Measurements from ENCODE around the gene TCERG1L.
"Not testable (repeated sequence)": the region's sequence is repeated elsewhere in the genome, so short reads cannot be mapped to it uniquely, and the experiment has no call there.

TCERG1L gene

GRCh38 chr10:131083915-131084790 lies 227.4 kb downstream of the TCERG1L start:
- DNase-seq (ENCODE audit: low read depth in 2 of 2), result no peak

- no peak for DNase-seq (ENCODE audit: low read depth in 2 of 2)
Observed at GRCh38 chr10:131082991-131083481, 228.5 kb downstream of the TCERG1L start.

DNA sequence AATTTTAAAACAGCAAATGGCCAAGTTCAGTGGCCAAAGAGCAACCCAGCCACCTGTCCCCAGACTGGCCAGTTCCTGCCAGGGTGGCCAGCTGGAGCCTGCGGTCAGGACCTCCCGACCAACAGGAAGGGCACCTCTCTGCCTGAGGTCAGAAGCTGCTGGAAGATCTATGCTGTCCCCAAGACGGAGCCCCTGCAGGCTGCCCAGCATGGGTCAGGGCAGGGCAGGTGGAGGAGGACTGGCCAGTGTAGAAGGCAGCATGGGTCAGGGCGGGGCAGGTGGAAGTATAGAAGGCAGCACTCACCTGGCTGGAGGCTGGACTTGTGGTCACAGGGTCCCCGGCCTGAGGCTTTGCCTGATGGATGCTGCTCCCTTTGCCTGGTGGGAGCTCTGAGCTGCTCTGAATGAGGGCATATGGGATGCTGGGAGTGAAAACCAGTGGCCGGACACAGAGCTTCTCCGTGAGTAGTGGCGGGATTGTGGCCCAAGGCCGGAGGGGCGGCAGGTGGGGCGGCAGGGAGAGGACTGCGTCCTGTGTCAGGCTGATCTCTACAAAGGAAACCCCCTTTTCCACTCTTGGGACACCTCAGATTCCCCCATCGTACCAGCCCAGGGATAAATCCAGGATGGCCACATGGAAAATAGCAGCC lies 229.2 kb downstream of the TCERG1L start:
- no peak for DNase-seq (ENCODE audit: low read depth in 2 of 2)

DNA sequence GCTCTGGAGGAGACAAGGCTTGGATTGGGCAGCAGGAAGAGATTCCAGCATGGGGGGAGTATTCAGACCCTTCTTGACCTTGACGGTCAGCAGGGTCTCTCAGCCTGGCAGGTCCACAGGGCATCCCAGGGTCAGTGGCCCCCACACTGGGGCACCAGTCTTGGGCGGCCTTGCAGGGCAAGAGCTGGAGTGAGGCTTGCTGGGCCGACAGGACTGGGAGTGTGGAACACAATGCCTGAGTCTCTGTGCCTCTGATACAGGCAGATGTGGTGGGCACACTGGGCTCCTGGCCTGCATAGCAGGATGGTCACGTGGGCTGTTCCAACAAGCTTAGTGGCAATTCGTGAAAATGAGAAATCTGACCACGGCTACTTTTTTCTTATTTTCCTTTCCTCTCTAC lies 229.7 kb downstream of the TCERG1L start:
- no peak for DNase-seq (ENCODE audit: low read depth in 2 of 2)

DNA sequence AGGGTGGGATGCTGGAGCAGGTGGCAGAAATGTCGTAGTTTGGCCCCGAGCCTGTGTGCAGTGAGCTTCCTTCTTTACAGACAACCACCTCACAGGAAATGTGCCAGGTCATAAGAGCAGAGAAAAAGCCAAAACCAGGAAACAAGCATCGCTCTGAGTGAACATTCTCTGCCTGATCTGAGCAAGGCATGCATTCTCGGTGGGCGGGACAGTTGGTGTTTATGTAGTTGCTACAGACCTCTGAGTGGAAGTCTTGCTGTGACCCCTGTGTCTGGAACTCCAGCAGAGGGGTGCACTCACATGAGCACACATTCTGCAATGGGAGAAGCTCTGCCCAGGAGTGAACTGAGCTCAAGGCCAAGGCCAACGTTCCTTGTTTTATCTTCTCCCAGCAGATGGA lies 230.1 kb downstream of the TCERG1L start:
- DNase-seq (ENCODE audit: low read depth in 2 of 2), result no peak

DNA sequence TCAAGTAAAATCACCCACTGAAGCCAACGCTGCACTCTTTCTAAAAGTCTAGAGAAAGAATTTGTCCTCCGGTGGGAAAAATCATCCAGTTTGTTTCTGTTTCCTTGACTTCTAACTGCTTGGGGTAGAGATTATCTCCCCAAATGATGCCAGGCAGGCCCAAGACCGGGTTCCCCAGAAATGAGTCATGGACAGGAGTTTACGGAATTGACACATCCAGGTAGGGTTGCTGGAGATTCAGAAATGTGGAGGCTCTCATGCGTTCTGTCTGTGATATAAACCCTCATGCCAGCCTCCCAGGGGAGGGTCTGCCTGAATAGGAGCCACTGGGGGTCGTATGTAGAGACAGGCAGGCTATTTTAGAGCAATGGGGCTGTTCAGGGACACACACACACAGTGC lies 230.9 kb downstream of the TCERG1L start:
- DNase-seq (ENCODE audit: low read depth in 2 of 2), result no peak

DNA sequence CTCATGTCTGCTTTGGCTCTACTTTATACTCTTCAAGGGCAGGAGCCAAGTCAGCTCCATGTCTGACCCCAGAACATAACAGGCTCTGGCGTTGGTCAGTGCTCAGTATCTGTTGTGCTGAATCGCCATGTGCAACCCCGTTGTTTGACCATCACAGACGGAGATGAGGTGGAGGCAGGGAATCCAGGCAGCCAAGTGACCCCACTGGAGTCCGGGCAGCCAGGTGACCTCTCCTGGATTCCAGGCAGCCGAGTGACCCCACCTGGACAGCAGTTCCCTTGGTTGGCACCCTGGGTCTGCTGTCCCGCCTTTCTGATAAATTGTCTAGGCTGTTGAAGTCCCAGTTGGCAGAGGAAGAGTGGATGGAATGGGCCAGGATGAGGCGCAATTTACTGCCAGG lies 232.2 kb downstream of the TCERG1L start:
- no peak for DNase-seq (ENCODE audit: low read depth in 2 of 2)

DNA sequence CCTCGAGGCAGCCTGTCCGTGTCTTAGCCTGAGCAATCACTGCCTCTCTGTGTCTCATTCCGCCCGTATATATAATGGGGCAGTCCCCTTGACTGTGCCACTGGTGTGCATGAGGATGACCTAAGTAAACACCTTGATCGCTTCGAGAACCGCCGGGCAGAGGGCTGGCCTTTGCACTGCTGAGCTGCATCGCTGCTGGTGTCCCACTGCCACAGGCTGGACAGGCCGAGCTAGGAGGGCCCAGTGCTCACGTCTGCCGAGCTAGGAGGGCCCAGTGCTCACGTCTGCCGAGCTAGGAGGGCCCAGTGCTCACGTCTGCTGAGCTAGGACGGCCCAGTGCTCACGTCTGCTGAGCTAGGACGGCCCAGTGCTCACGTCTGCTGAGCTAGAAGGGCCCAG lies 232.6 kb downstream of the TCERG1L start:
- DNase-seq (ENCODE audit: low read depth in 2 of 2), result not testable (repeated sequence)

DNA sequence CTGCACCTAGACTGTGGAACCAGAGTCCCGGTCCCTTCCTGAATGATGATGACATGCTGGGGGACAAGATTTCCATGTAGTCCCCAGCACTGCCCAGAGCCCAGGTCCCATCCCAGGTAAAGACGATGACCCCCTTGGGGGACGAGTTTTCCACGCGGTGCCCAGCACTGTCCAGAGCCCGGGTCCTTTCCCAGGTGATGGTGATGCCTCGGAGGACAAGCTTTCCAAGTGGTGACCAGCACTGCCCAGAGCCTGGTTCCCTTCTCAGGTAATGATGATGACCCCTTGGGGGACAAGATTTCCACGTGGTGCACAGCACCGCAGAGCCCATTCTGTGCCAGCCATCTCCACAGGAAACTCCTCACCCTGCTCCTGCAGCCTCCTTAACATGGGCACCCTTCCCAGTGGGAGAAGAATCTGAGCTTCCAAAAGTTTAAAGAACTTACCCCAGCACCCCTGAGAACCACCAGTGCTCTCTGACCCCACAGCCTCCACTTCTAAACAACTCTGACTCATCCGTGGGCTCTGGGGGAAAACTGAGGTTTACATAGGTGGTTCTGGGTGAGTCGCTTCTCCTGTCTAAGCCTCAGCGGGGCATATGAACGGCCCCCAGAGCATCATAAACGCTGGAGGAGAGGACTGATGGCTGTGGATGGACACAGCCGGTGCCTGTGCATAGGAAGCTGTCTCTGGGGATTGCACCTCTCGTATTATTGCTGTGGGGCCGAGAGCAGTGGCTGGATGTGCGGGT lies 233.2 kb downstream of the TCERG1L start:
- DNase-seq (ENCODE audit: low read depth in 2 of 2), result no peak

DNA sequence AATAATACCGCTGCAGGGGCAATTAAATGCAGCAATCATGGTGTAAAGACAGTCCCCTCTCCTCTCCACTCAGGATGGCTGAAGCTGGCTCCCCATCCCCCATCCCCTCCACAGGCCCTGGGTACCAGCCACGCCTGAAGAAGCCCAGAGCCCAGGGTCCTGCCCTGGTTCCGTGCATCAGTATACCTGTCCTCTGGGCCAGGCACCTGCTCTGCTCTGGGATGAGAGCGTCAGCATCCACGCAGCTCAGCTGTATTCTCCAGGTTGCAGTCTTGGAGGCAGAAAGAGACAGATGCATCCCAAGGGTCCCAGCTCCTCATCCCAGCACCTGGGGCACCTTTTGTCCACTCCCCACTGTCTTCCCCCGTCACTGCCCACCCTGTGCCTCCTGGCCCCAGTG lies 233.8 kb downstream of the TCERG1L start:
- DNase-seq (ENCODE audit: low read depth in 2 of 2), result no peak

- no peak for DNase-seq (ENCODE audit: low read depth in 2 of 2)
Observed at GRCh38 chr10:131077031-131077430, 234.5 kb downstream of the TCERG1L start.

- DNase-seq (ENCODE audit: low read depth in 2 of 2), result no peak
Observed at GRCh38 chr10:131076356-131076755, 235.2 kb downstream of the TCERG1L start.

DNA sequence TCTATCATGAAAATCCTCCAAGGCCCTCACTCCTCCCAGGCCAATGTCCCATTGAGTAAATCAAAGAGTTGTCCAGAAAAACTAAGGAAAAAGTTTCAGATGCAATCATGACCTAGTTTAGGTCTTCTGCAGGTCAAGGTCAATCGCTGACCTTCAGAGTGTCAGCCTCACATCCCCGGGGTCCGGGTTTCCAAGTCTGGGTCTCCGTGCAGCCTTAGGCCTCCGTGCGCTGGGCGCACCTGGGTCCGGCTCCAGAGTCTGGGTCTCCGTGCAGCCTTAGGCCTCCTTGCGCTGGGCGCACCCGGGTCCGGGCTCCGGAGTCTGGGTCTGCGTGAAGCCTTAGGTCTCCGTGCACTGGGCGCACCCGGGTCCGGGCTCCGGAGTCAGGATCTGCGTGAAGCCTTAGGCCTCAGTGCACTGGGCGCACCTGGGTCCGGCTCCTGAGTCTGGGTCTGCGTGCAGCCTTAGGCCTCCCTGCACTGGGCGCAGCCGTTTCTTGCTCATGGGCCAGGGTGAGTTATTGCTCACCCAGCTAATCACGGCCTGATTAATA lies 236.2 kb downstream of the TCERG1L start:
- DNase-seq (ENCODE audit: low read depth in 2 of 2), result no peak

DNA sequence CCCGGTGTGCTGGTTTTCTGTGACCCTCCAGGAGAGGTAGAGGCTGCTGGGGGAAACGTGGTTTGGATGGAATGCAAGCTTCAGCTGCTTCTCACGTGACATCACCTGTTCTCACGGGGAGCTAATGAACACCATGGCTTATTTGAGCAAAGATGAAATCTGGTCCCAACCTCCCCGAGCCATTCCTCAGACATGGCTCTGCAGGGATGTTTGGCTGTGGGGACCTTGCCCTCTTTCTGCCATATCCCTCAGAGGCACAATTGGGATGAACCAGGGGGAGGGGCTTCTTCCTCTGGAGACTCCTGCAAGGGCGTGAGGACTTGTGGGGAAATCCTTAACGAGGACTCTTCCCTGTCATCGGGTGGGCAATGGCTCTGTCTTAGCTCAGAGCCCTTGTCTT lies 236.8 kb downstream of the TCERG1L start:
- no peak for DNase-seq (ENCODE audit: low read depth in 2 of 2)

GRCh38 chr10:131073469-131074035 lies 238.0 kb downstream of the TCERG1L start:
- no peak for DNase-seq (ENCODE audit: low read depth in 2 of 2)

GRCh38 chr10:131072651-131073468 lies 238.7 kb downstream of the TCERG1L start:
- no peak for DNase-seq (ENCODE audit: low read depth in 2 of 2)

DNA sequence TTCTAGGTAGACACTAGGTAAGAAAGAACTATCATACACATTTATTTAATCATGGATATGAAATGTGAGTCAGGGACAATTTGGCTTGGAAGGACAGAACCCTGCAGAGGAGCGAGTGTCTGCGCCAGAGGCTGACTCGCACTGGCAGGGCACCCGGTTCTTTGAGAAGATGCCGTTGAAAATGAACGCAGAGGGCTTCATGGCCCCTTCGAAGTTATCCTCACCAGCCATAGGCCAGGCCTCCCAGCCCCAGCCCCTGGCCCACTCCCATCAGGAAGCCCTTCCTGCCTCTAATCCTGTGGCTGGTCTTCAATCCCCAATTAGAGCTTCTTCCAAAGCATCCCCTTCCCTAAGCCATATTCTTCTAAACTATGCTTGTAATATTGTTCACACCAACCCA lies 239.8 kb downstream of the TCERG1L start:
- DNase-seq (ENCODE audit: low read depth in 2 of 2), result no peak

GRCh38 chr10:131070856-131071255 lies 240.7 kb downstream of the TCERG1L start:
- DNase-seq (ENCODE audit: low read depth in 2 of 2), result no peak

GRCh38 chr10:131068760-131069159 lies 242.8 kb downstream of the TCERG1L start:
- DNase-seq (ENCODE audit: low read depth in 2 of 2), result no peak

DNA sequence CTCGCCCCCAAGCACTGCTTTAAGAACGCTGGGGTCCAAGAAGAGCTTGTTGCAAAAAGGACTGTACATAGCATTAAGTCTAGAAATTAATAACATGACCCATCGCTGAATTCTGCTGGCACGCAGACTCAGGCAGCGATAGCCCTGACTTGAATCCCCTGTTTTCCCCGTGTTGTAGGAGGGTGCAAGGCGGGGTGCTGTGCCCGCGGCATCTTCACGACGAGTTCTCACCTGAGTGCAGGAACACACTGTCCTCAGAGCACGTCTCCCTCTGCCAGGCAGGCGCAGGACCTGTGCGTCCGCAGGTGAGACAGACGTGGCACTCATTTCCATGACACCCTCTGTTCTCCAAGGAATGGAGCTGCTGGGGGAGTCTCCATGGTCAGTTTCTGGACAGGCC lies 243.2 kb downstream of the TCERG1L start:
- no peak for DNase-seq (ENCODE audit: low read depth in 2 of 2)

GRCh38 chr10:131067690-131068089 lies 243.8 kb downstream of the TCERG1L start:
- DNase-seq (ENCODE audit: low read depth in 2 of 2), result no peak
